HG03095 (cell line): ENCODE results near the gene SELENOO.
A peak's percentile ranks its signal among the peaks of the same experiment; 100 is the strongest.
"Not testable (repeated sequence)": the region's sequence is repeated elsewhere in the genome, so short reads cannot be mapped to it uniquely, and the experiment has no call there.

Experiments
- ATAC-seq: cut with Tn5 transposase; IDR thresholded peaks from one replicate; pipeline ENCODE4 v1.9.1; 2021; ENCODE audit warnings: moderate library complexity; ENCODE audit not compliant: unreplicated experiment

SELENOO gene

DNA sequence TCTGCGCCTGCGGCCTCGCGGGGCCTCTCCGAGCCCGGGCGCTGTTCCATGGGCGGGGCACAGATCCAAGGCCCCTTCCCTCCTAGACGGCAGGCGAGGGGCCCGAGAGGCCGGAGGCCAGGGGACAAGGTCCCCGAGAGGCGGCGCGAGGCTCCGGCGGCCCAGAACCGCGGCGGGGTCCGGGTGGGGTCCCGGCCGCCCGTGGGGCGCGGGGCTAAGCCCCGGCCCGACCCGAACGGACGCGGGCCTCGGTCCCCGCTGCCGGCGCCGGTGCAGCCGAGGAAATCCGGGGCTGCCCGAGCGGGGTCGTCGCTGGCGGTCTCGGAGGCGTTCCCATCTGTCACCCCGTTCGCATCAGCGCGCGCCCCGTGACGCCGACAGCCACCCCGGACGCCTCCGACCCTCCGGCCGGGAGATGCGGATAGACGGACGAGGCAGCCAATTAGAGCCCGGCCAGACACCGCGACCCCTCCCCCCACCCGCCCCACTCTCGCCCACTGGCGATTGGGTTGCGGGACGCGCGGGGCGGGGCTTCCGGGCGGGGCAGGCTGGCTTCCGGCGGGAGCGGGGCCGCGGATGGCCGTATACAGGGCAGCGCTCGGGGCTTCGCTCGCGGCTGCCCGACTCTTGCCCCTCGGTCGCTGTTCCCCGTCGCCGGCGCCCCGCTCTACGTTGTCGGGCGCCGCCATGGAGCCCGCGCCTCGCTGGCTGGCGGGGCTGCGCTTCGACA is at the start of gene SELENOO:
Gene SELENOO, plus strand, starts transcription at position 551 of the 730 bp plus-strand sequence. Its CDS starts 26 bp downstream, at position 577.
- peak; percentile 50 for ATAC-seq

DNA sequence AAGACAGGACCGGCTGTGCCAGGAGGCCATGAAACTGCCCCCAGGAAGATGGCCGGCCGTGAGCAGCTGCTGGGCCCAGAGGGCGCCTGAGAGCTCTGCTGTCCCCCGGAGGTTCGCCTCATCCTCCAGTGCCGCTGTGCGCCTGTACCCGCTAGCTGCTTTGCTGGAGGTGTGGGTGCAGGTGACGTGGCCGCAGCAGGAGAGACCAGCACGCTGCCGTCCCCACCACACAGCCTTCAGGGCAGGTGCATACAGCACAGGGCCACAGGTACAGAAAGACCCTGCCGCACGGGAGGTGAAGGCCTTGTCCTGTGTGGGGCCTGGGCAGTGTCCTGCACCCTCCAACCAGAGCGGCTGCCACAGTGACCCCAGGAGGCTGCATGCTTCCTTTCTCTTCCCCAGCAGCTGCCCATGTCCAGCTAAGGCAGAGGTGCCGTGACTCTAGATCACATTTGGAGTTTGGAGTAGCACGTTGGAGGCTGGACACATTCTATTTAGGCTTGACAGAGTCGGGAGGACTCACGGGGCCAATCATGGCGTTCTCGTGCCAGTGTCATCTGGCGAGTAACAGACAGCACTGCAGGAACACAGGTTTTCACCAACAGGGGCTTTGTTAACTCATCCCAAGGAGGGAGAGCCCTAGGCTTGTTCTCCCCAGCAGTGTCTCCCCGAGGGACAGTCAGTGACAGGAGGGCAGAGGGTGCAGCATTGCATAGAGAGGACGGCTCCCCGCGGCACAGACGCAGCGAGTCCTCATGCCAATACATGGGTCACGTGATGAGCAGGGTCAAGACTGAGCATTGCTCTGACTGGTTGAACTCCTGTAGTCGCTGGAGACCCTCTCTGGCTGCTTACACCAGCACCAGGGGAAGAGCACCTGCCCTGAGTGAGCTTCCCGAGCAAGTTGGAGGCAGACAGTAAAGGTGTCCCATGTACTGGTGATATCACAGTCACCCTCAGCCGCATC is 49.0 kb upstream of the SELENOO start:
- no peak for ATAC-seq

GRCh38 chr22:50153056-50153755 is 47.6 kb upstream of the SELENOO start:
- ATAC-seq = no peak

DNA sequence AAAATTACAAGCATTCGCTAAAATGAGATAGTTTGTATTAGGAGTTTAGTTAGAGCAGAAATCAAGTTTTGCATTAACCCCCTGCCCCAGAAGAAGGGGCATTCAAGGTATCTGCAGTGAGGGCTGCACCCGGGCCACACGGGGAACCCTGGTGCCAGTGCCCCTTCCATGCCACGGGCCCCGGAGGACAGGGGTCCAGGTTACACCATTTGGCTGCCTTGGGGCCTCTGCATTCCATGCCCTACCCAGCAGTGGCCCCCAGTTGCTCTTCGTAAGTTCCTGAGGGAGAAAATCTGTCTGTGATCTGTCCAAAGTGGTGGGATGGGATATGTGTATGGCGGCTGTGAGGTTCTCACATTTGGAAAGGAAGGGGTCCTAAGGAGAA is 47.1 kb upstream of the SELENOO start:
- no peak for ATAC-seq

GRCh38 chr22:50157709-50158375 is 43.0 kb upstream of the SELENOO start:
- ATAC-seq = no peak

- no peak for ATAC-seq
Observed at GRCh38 chr22:50160947-50161346, 39.9 kb upstream of the SELENOO start.

DNA sequence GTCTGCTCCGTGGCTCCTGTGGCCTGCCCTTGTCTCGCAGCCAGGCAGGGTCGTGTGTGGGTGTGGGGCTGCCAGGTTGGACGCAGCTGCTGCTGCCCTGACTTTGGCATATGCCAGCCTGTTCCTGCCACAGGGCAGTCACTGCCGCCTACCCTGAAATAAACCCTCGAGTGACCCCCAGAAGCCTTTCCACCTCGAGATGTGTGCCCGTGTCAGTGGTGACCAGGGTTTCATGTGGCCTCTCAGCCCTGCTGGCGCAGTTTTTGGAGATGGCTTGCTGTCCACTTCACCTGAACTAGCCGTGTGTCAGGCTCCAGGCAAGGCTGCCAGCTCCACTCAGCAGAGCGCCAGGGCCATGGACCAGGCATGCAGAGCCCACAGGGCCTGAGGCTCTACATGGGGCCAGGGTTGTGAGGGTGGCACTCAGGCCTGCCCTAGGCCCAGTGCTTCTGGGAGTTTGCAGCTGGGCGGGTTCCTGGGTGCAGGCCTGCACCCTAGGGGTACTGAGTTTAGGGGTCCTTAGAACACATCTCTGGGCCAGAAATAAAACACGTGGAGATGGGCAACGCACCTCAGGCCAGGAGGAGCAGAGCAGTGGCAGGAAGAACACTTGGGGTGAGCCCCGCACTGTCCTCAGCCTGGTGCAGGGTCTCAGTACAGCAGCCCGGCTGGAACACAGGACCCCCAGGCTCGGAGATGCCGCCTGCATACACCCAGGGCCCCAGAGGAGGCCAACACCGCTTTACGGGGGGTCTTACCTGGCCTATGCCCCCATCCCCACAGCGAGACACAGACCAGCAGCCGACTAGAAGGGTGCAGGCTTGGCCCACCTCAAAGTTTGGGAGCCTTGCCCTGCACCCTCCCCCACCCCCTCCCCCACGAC is 39.1 kb upstream of the SELENOO start:
- no peak for ATAC-seq

- ATAC-seq = no peak
Observed at GRCh38 chr22:50162391-50162956, 38.3 kb upstream of the SELENOO start.

GRCh38 chr22:50165436-50166123 is 35.2 kb upstream of the SELENOO start:
- ATAC-seq = no peak

- ATAC-seq = no peak
Observed at GRCh38 chr22:50167689-50168489, 32.9 kb upstream of the SELENOO start.

GRCh38 chr22:50168490-50169180 is 32.2 kb upstream of the SELENOO start:
- not testable (repeated sequence) for ATAC-seq

GRCh38 chr22:50169181-50169759 is 31.5 kb upstream of the SELENOO start:
- no peak for ATAC-seq

DNA sequence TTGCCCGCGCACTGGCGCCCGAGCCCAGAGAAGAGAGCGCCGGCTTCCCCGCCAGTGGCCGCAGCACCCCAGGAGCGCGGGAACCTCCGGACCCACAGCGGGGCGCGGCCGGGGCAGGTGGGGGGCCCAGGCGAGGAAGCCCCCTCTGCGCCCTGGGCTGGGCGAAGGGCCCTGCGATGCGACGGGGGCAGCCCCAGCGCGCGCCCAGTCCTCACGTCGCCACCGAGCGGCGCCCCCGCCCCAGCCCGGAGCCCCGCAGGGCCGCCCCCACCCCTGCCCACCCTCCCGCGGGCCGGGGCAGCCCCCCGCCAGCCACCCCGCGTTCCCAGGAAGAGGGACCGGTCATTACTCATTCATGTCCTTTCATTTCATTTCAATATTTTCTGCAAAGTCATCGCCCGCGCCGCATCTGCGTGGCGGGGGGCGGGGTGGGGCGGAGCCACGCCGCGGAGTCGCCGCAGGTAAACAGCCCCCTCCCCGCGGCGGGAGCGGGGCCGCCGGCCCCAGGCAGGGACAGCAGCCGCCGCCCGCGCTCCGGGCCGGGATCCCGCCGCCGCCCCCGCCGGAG is 31.0 kb upstream of the SELENOO start:
- no peak for ATAC-seq

DNA sequence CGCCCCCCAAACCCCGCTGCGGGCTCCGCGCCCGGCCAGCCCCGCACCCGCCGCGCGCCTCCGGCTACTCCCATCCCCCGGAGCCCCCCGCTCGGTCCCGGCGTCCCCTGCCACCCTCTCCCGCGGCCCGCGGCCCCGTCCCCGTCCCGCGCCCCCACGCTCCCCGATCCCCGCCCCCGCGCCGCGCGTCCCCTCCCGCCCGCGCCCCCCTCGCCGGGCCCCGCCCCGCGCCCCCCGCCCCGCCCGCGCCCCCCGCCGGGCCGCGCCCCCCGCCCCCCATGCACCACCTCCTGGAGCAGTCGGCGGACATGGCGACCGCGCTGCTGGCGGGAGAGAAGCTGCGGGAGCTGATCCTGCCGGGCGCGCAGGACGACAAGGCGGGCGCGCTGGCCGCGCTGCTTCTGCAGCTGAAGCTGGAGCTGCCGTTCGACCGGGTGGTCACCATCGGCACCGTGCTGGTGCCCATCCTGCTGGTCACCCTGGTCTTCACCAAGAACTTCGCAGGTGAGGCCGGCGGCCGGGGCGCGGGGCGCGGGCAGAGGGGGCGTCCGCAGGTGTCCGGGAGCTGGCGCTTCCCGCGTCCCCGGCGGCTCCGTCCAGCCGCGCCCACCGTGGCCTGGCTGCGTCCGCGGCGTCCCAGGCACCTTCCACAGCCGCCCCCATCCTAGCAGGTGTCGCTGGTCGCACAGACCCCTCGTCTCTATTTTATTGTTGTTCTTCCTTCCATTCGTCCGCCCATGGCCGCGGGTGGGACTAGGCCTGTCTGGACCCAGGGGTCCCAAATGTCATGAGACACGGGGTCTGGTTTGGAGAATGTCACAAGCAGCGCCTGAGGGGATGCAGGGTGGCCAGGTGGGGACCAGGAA is 30.1 kb upstream of the SELENOO start, which contains the start of gene PANX2:
Gene PANX2, plus strand, starts transcription at position 279 of the 866 bp plus-strand sequence. Its CDS starts 0 bp downstream, at position 279.
- no peak for ATAC-seq

DNA sequence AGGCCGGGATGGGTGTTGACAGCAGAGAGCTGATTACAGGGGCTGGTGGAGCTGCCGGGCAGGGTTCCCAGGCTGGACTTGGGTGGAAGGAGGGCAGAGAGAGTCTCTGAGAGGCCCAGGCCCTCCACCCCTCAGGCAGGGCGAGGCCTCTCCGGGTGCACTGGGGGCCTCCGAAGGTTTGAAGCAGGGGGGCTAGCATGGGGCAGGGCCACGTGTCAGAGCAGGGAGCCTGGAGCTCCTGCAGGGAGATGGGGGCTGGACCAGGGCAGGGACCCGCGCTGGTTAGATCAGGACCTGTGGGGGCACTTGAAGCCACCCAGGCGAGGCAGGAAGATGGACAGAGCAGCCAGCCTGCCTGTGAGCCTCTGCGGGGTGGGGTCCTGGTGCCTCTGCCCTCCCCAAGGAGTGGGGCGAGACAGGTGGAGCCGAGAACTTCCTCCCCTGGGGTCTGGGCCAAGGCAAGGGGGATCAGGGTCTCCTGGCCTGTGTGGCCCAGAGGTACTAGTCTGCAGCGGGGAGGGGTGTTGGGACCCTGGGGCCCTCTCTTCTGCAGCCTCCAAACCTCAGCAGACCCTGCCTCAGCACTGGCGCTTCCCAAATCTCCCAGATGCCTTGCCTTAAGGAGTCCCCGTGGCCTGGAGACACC is 29.4 kb upstream of the SELENOO start:
- no peak for ATAC-seq
